Cardiac septum (tissue), 1 donor: ENCODE results near the gene TMEM45B. TPM values are rescaled to one million over a fixed set of nuclear protein-coding genes. Genes with fewer than 3 reads are reported as not detected.
"Not testable (repeated sequence)": the region's sequence is repeated elsewhere in the genome, so short reads cannot be mapped to it uniquely, and the experiment has no call there.

ENCODE experiments used
- DNase-seq: peaks from one replicate; pipeline ENCODE4 v3.0.0-alpha.2; 2020; ENCODE audit warnings: low spot score
- intact Hi-C: fragments of 100-400 bp; cut with DNase I; formaldehyde crosslinking; loops from one replicate; pipeline ENCODE4 v1.14.0; 2022
- total RNA-seq: library from RNA; stranded (reverse); fragmentation: NEBNext Ultra II Directional; extraction: Animal tissue kit (Norgen Biotek cat#: 25700); gene quantifications from one replicate; pipeline ENCODE4 v1.2.1, GENCODE V29; 2021
- donor health status: DM: no; HTN: no; CAD: no.

The TMEM45B gene
- total RNA-seq, 1 donor from 2014 or later, result 0.11 TPM

GRCh38 chr11:129803533-129803932, 12.1 kb upstream of the TMEM45B start:
- DNase-seq, result no peak
- intact Hi-C loops, result no loop called here

GRCh38 chr11:129804012-129804411, 11.6 kb upstream of the TMEM45B start:
- DNase-seq, result no peak
- intact Hi-C loops, result no loop called here

GRCh38 chr11:129808241-129808640, 7.4 kb upstream of the TMEM45B start:
- intact Hi-C loops, DNase-seq: not testable (repeated sequence)

GRCh38 chr11:129813231-129813791, 2.3 kb upstream of the TMEM45B start:
- no peak for DNase-seq

GRCh38 chr11:129814244-129815014, 1.2 kb upstream of the TMEM45B start:
- no peak for DNase-seq
- intact Hi-C loops, result no loop called here

More at GRCh38 chr11:129813231-129813791, 2.3 kb upstream of the TMEM45B start:
- intact Hi-C loops, result no loop called here

- intact Hi-C loops, result no loop called here
- DNase-seq, result no peak
Measured at GRCh38 chr11:129817534-129818051, 1.9 kb downstream of the TMEM45B start.

GRCh38 chr11:129818236-129818635, 2.6 kb downstream of the TMEM45B start:
- DNase-seq, intact Hi-C loops: not testable (repeated sequence)

GRCh38 chr11:129819237-129819636, 3.6 kb downstream of the TMEM45B start:
- intact Hi-C loops, result no loop called here

GRCh38 chr11:129820228-129820627, 4.6 kb downstream of the TMEM45B start:
- intact Hi-C loops, DNase-seq: not testable (repeated sequence)

More at GRCh38 chr11:129819237-129819636, 3.6 kb downstream of the TMEM45B start:
- no peak for DNase-seq

- intact Hi-C loops, DNase-seq: not testable (repeated sequence)
Measured at GRCh38 chr11:129823281-129823680, 7.6 kb downstream of the TMEM45B start.

- intact Hi-C loops, DNase-seq: not testable (repeated sequence)
Measured at GRCh38 chr11:129823799-129824198, 8.2 kb downstream of the TMEM45B start.

- intact Hi-C loops, result no loop called here
- DNase-seq, result no peak
Measured at GRCh38 chr11:129825380-129825779, 9.7 kb downstream of the TMEM45B start.

GRCh38 chr11:129828301-129828836, 12.7 kb downstream of the TMEM45B start:
- DNase-seq, result no peak
- intact Hi-C loops, result no loop called here

GRCh38 chr11:129829497-129829896, 13.8 kb downstream of the TMEM45B start:
- DNase-seq, intact Hi-C loops: not testable (repeated sequence)

- DNase-seq, intact Hi-C loops: not testable (repeated sequence)
Measured at GRCh38 chr11:129831227-129831626, 15.6 kb downstream of the TMEM45B start.

- intact Hi-C loops, DNase-seq: not testable (repeated sequence)
Measured at GRCh38 chr11:129833260-129833659, 17.6 kb downstream of the TMEM45B start.

- DNase-seq, intact Hi-C loops: not testable (repeated sequence)
Measured at GRCh38 chr11:129836423-129836891, 20.8 kb downstream of the TMEM45B start.

GRCh38 chr11:129836979-129837378, 21.3 kb downstream of the TMEM45B start:
- DNase-seq, result no peak
- intact Hi-C loops, result no loop called here

- DNase-seq, result no peak
- intact Hi-C loops, result no loop called here
Measured at GRCh38 chr11:129840236-129840635, 24.6 kb downstream of the TMEM45B start.

GRCh38 chr11:129842138-129842537, 26.5 kb downstream of the TMEM45B start:
- no peak for DNase-seq
- intact Hi-C loops, result no loop called here
